Measurements from ENCODE around the gene FRS3.

FRS3 gene

GRCh38 chr6:41748542-41748941, 31.2 kb downstream of the FRS3 start:
- Histone ChIP-seq H3K4me1 (ENCODE audit: control insufficient read depth, insufficient read depth, low read length) (no peaks in the 10 kb centered on the region), H3K36me3 (ENCODE audit: control insufficient read depth in 2 of 2, insufficient read depth in 1 of 2, low read length in 2 of 2) (no peaks in the 10 kb centered on the region), H3K9me3 (ENCODE audit: control insufficient read depth, insufficient read depth, low read depth, low read length) (no peaks in the 10 kb centered on the region), H3K27ac (ENCODE audit: extremely low read depth, low read depth, low read length) (no peak overlapping the region), H3K4me3 (ENCODE audit: low read depth, low read length) (no peak overlapping the region)
- ChIA-PET POLR2A (interaction anchor here (0.7 kb wide), 1 partner anchor 297 kb away, joined by 4 read pairs; no protein-coding TSS in a partner anchor), CTCF (interaction anchor here (0.7 to 2.8 kb wide), 4 partner anchors 14 to 291 kb away, joined by 3 to 18 read pairs (median 5); partner anchors contain the start of gene TFEB)
- TF ChIP-seq WT1 (tag by site-specific recombination; IDR thresholded peaks at IDR 0.05) (no peak), ZNF664 (tag by site-specific recombination; IDR thresholded peaks at IDR 0.05) (no peak), ZNF391 (tag by site-specific recombination; IDR thresholded peaks at IDR 0.05; ENCODE audit: borderline replicate concordance, low read depth) (no peak), ZFP69B (tag by site-specific recombination; IDR thresholded peaks at IDR 0.05) (no peak), SP7 (tag by site-specific recombination; IDR thresholded peaks at IDR 0.05) (no peak), ATF2 (tag by site-specific recombination; IDR thresholded peaks at IDR 0.05; ENCODE audit: low read depth) (no peak)

- ChIA-PET CTCF (interaction anchor here (0.7 to 2.8 kb wide), 2 partner anchors 13 to 291 kb away, joined by 3 to 18 read pairs; partner anchors contain the start of gene TFEB), POLR2A (interaction anchor here (0.7 kb wide), 1 partner anchor 297 kb away, joined by 4 read pairs; no protein-coding TSS in a partner anchor)
- H3K27ac ChIP-seq (ENCODE audit: extremely low read depth, low read depth, low read length), result no peak overlapping the region
- no peaks in the 10 kb centered on the region for H3K36me3 ChIP-seq (ENCODE audit: control insufficient read depth in 2 of 2, insufficient read depth in 1 of 2, low read length in 2 of 2)
- H3K9me3 ChIP-seq (ENCODE audit: control insufficient read depth, insufficient read depth, low read depth, low read length), result no peaks in the 10 kb centered on the region
- H3K4me1 ChIP-seq (ENCODE audit: control insufficient read depth, insufficient read depth, low read length), result no peaks in the 10 kb centered on the region
- H3K4me3 ChIP-seq (ENCODE audit: low read depth, low read length), result no peak overlapping the region
- TF ChIP-seq ZBTB21 (tag by site-specific recombination; IDR thresholded peaks at IDR 0.05), result no peak
- TF ChIP-seq TCF7L2 (IDR thresholded peaks at IDR 0.05; ENCODE audit: borderline replicate concordance, low read depth, low read length), result no peak
- TF ChIP-seq ZNF266 (tag by site-specific recombination; IDR thresholded peaks at IDR 0.05; ENCODE audit: low read depth), result no peak
- no peak for TF ChIP-seq HOXA7 (CRISPR knock-in tag; IDR thresholded peaks at IDR 0.05; ENCODE audit: borderline replicate concordance)
Observed at GRCh38 chr6:41748102-41748477, 31.6 kb downstream of the FRS3 start.

GRCh38 chr6:41747256-41748101, 32.2 kb downstream of the FRS3 start, which contains the start of gene PGC:
TSS of gene PGC (minus strand) at chr6:41747397. CDS start at chr6:41747334, 63 bp downstream.
- TF ChIP-seq ZNF433 (tag by site-specific recombination; IDR thresholded peaks at IDR 0.05; ENCODE audit: low read depth) (no peak), ZNF394 (tag by site-specific recombination; IDR thresholded peaks at IDR 0.05; ENCODE audit: borderline replicate concordance) (no peak), AEBP2 (tag by site-specific recombination; IDR thresholded peaks at IDR 0.05; ENCODE audit: borderline replicate concordance) (no peak), ZNF138 (tag by site-specific recombination; IDR thresholded peaks at IDR 0.05; ENCODE audit: borderline replicate concordance) (no peak), ZNF416 (tag by site-specific recombination; IDR thresholded peaks at IDR 0.05) (no peak), GLIS2 (tag by site-specific recombination; IDR thresholded peaks at IDR 0.05) (no peak), KLF16 (tag by site-specific recombination; IDR thresholded peaks at IDR 0.05) (no peak), ZNF426 (tag by site-specific recombination; IDR thresholded peaks at IDR 0.05) (no peak), ZNF398 (tag by site-specific recombination; IDR thresholded peaks at IDR 0.05) (no peak), ZNF114 (tag by site-specific recombination; IDR thresholded peaks at IDR 0.05) (no peak)
- ChIA-PET CTCF (interaction anchor here (2.8 kb wide), 1 partner anchor 13 kb away, joined by 18 read pairs; the partner anchor contains the start of gene TFEB), POLR2A (no interaction called here)
- H3K36me3 ChIP-seq (ENCODE audit: control insufficient read depth in 2 of 2, insufficient read depth in 1 of 2, low read length in 2 of 2), result no peaks in the 10 kb centered on the region
- no peak within 1 kb of the TSS for H3K27ac ChIP-seq (ENCODE audit: extremely low read depth, low read depth, low read length)
- no peaks in the 10 kb centered on the region for H3K9me3 ChIP-seq (ENCODE audit: control insufficient read depth, insufficient read depth, low read depth, low read length)
- H3K4me1 ChIP-seq (ENCODE audit: control insufficient read depth, insufficient read depth, low read length), result no peaks in the 10 kb centered on the region
- H3K4me3 ChIP-seq (ENCODE audit: low read depth, low read length), result no peak within 1 kb of the TSS
